GM12878 (cell line): ENCODE measurements around the gene RAPSN. TPM values are rescaled to one million over a fixed set of nuclear protein-coding genes. Genes with fewer than 3 reads are reported as not detected.

Source experiments
- ATAC-seq: fragments of 200-7000 bp; cut with Tn5 transposase; 3 replicates; pipeline ENCODE4 v1.9.1; 2020; ENCODE audit warnings: mild to moderate bottlenecking, moderate library complexity
- BruUV-seq: library from RNA; stranded (reverse); fragments of 400-500 nt; replicated peaks from 2 replicates; lab custom pipeline; 2021; lab: Mats Ljungman, UMichigan
- CTCF ChIA-PET: fragments of 300-600 bp; sonication (Branson Sonifier 250); formaldehyde crosslinking; extraction: SDS; loops from one replicate; lab custom pipeline; 2021; ENCODE audit warnings: inconsistent platforms; lab: Yijun Ruan, JAX
- POLR2A ChIA-PET: fragments of 350-600 bp; formaldehyde crosslinking; extraction: SDS; loops from one replicate; lab custom pipeline; 2021; ENCODE audit warnings: inconsistent platforms; lab: Charles Lee
- RAD21 ChIA-PET: fragments of 300-600 bp; sonication (Branson Sonifier 250); formaldehyde crosslinking; loops from one replicate; lab custom pipeline; 2023; ENCODE audit warnings: antibody characterized with exemption; ENCODE audit not compliant: unreplicated experiment; lab: Charles Lee
- SMC1A ChIA-PET: fragments of 300-600 bp; sonication (Branson Sonifier 250); formaldehyde crosslinking; loops from one replicate; lab custom pipeline; 2023; ENCODE audit not compliant: unreplicated experiment, uncharacterized antibody; lab: Charles Lee
- DNase-seq: peaks from one replicate; pipeline ENCODE4 v3.0.0-alpha.2; 2011; ENCODE audit warnings: low read depth, low spot score
- FAIRE-seq: peaks from 3 replicates; lab custom pipeline; 2011; peaks lifted over from hg19 to GRCh38; lab: Jason Lieb, UNC
- H2AFZ ChIP-seq: 2 replicates; pipeline ENCODE4 v1.6.0; 2011; ENCODE audit warnings: low read depth, low read length, control low read depth; ENCODE audit not compliant: control insufficient read depth
- H3K27ac ChIP-seq: 2 replicates; pipeline ENCODE4 v1.5.1; 2011; ENCODE audit warnings: control low read depth; ENCODE audit not compliant: control insufficient read depth, insufficient read depth
- H3K27me3 ChIP-seq, 2 experiments: replicated peaks in 1 of 2; 2 replicates each; pipeline versions ENCODE4 v1.6.0 to v1.6.1; 2011; ENCODE audit warnings: low read length in 1 of 2; ENCODE audit not compliant: control insufficient read depth in 2 of 2, insufficient read depth in 2 of 2
- H3K36me3 ChIP-seq, 2 experiments: 2 replicates each; pipeline ENCODE4 v1.5.1; 2011; ENCODE audit warnings: low read length in 1 of 2; ENCODE audit not compliant: control insufficient read depth in 2 of 2, insufficient read depth in 2 of 2
- H3K4me1 ChIP-seq: 2 replicates; pipeline ENCODE4 v1.6.1; 2011; ENCODE audit warnings: mild to moderate bottlenecking, low read length, moderate library complexity, mixed read lengths; ENCODE audit not compliant: control insufficient read depth, insufficient read depth
- H3K4me2 ChIP-seq: 2 replicates; pipeline ENCODE4 v1.6.0; 2011; ENCODE audit warnings: control low read depth; ENCODE audit not compliant: control insufficient read depth, insufficient read depth
- H3K4me3 ChIP-seq: fragments of 200-600 bp; sonication (generic); 2 replicates; pipeline ENCODE4 v1.5.1; 2016
- H3K79me2 ChIP-seq: 2 replicates; pipeline ENCODE4 v1.6.0; 2011; ENCODE audit warnings: low read length; ENCODE audit not compliant: control insufficient read depth, insufficient read depth
- H3K9ac ChIP-seq: 2 replicates; pipeline ENCODE4 v1.8.0; 2011; ENCODE audit warnings: low read length, control low read depth, mixed read lengths; ENCODE audit not compliant: control insufficient read depth, insufficient read depth
- H3K9me3 ChIP-seq: replicated peaks from 3 replicates; pipeline ENCODE4 v1.5.1; 2011; ENCODE audit warnings: mild to moderate bottlenecking, low read length; ENCODE audit not compliant: control insufficient read depth, insufficient read depth
- H4K20me1 ChIP-seq: 2 replicates; pipeline ENCODE4 v1.6.0; 2011; ENCODE audit not compliant: control insufficient read depth, insufficient read depth
- CREB1 ChIP-seq: IDR thresholded peaks from 2 replicates; pipeline ENCODE4 v1.6.1; 2012; ENCODE audit warnings: low read depth, mild to moderate bottlenecking, inconsistent platforms
- E4F1 ChIP-seq: fragments of 450-650 bp; IDR thresholded peaks from 2 replicates; pipeline ENCODE4 v1.6.1; 2018; ENCODE audit warnings: borderline replicate concordance, mild to moderate bottlenecking; ENCODE audit not compliant: partially characterized antibody
- HDAC2 ChIP-seq: fragments of 200-600 bp; sonication (generic); IDR thresholded peaks from 2 replicates; pipeline ENCODE4 v1.6.1; 2017
- HDGF ChIP-seq: fragments of 450-650 bp; IDR thresholded peaks from 2 replicates; pipeline ENCODE4 v1.6.1; 2016; ENCODE audit warnings: antibody characterized with exemption
- IRF4 ChIP-seq: IDR thresholded peaks from 2 replicates; pipeline ENCODE4 v1.6.1; 2011; ENCODE audit warnings: low read depth, low read length
- NFYA ChIP-seq: IDR thresholded peaks from 2 replicates; pipeline ENCODE4 v1.6.1; 2011; ENCODE audit warnings: low read depth, mild to moderate bottlenecking, low read length, improper control_type of control experiment, borderline replicate concordance
- NFYB ChIP-seq: IDR thresholded peaks from 2 replicates; pipeline ENCODE4 v1.6.1; 2011; ENCODE audit warnings: low read depth, mild to moderate bottlenecking, low read length, improper control_type of control experiment, moderate library complexity; ENCODE audit not compliant: insufficient read depth
- POLR2AphosphoS2 ChIP-seq: IDR thresholded peaks from 2 replicates; pipeline ENCODE4 v1.6.1; 2011; ENCODE audit warnings: low read depth, mild to moderate bottlenecking, low read length, improper control_type of control experiment, moderate library complexity
- RFX5 ChIP-seq: IDR thresholded peaks from 2 replicates; pipeline ENCODE4 v1.6.1; 2011; ENCODE audit warnings: low read depth, low read length, improper control_type of control experiment
- YBX1 ChIP-seq: fragments of 450-650 bp; IDR thresholded peaks from 2 replicates; pipeline ENCODE4 v1.6.1; 2016; ENCODE audit warnings: antibody characterized with exemption
- ZBED1 ChIP-seq: IDR thresholded peaks from 2 replicates; pipeline ENCODE4 v1.6.1; 2016; ENCODE audit warnings: borderline replicate concordance
- ZNF217 ChIP-seq: fragments of 450-650 bp; IDR thresholded peaks from 2 replicates; pipeline ENCODE4 v1.6.1; 2017; ENCODE audit warnings: antibody characterized with exemption, mild to moderate bottlenecking
- ZZZ3 ChIP-seq: IDR thresholded peaks from 2 replicates; pipeline ENCODE4 v1.6.1; 2011; ENCODE audit warnings: low read depth; ENCODE audit not compliant: control insufficient read depth, insufficient read length
- WGBS: methylation state at CpG from one replicate; pipeline ENCODE4 v1.1.6; 2016; ENCODE audit warnings: low lambda C conversion rate; ENCODE audit not compliant: insufficient replicate concordance, insufficient coverage; ENCODE audit errors: missing lambda C conversion rate; 5-methylcytosine and 5-hydroxymethylcytosine counted together
- in situ Hi-C: fragments of 300-500 bp; cut with MboI; formaldehyde crosslinking; loops from 9 replicates; pipeline ENCODE4 v1.14.3; 2018; ENCODE audit warnings: mixed read lengths
- intact Hi-C: fragments of 100-400 bp; cut with micrococcal nuclease; formaldehyde crosslinking; loops from one replicate; pipeline ENCODE4 v1.14.2; 2022; ENCODE audit not compliant: unreplicated experiment
- polyA plus RNA-seq, 11 experiments: library from polyadenylated mRNA; depleted of rRNA in 4 of 11; unstranded in 6 of 11; stranded (reverse) in 5 of 11; fragments of >200 nt; fragmentation: Nextera tagmentation in 4 of 11; fragmentation: Illumina TruSeq in 1 of 11; extraction: Ambion mirVana in 4 of 11; extraction: Trizol in 1 of 11; gene quantifications; 1 replicate in 1 of 11; 2 replicates in 10 of 11; pipeline versions ENCODE4 v1.2.1 to v1.2.3, GENCODE V29; 2011 to 2016; ENCODE audit warnings: inconsistent platforms in 2 of 11, missing spikeins in 2 of 11, low read depth in 1 of 11
- total RNA-seq, 4 experiments: library from RNA; depleted of rRNA in 3 of 4; stranded (reverse); fragments of >200 nt in 3 of 4; fragmentation: Illumina TruSeq in 1 of 4; extraction: Trizol in 1 of 4; gene quantifications; 2 replicates each; pipeline versions ENCODE4 v1.2.1 to v1.2.3, GENCODE V29; 2013 to 2021
- TF ChIP-seq, protein P1 (sequence below): fragments of 450-650 bp; formaldehyde crosslinking; IDR thresholded peaks from 2 replicates; pipeline ENCODE4 v1.4.0; 2020; ENCODE audit warnings: mild to moderate bottlenecking, moderate library complexity

RAPSN gene
- total and polyA plus RNA-seq, 10 of the 15 experiments (the other 5 are each of a cell fraction or from before 2014, with no cell fraction given) = 0.08 to 0.23 (median 0.14) TPM; not detected in 6

- H3K36me3 ChIP-seq = peaks cover 6 to 10% of the 10 kb centered on the region in 2 experiments; a peak in 3 of 4 replicates
- intact Hi-C loops (no loop called here), in situ Hi-C loops (no loop called here)
- no peak overlapping the region for H3K27ac ChIP-seq
- ChIA-PET RAD21 (interaction anchor here (1.5 kb wide), 1 partner anchor 155 kb away, joined by 4 read pairs; no protein-coding TSS in a partner anchor), POLR2A (interaction anchor here (0.5 kb wide), 1 partner anchor 189 kb away, joined by 3 read pairs; no protein-coding TSS in a partner anchor), CTCF (interaction anchor here (1.0 kb wide), 1 partner anchor 9 kb away, joined by 3 read pairs; no protein-coding TSS in a partner anchor), SMC1A (no interaction called here)
- TF ChIP-seq E4F1 (no peak), ZBED1 (no peak), NFYA (no peak), ZNF217 (no peak), CREB1 (no peak), ZZZ3 (no peak), IRF4 (no peak), NFYB (no peak), POLR2AphosphoS2 (no peak), HDAC2 (no peak), RFX5 (no peak), YBX1 (no peak), HDGF (no peak)
- TF ChIP-seq, protein P1, sequence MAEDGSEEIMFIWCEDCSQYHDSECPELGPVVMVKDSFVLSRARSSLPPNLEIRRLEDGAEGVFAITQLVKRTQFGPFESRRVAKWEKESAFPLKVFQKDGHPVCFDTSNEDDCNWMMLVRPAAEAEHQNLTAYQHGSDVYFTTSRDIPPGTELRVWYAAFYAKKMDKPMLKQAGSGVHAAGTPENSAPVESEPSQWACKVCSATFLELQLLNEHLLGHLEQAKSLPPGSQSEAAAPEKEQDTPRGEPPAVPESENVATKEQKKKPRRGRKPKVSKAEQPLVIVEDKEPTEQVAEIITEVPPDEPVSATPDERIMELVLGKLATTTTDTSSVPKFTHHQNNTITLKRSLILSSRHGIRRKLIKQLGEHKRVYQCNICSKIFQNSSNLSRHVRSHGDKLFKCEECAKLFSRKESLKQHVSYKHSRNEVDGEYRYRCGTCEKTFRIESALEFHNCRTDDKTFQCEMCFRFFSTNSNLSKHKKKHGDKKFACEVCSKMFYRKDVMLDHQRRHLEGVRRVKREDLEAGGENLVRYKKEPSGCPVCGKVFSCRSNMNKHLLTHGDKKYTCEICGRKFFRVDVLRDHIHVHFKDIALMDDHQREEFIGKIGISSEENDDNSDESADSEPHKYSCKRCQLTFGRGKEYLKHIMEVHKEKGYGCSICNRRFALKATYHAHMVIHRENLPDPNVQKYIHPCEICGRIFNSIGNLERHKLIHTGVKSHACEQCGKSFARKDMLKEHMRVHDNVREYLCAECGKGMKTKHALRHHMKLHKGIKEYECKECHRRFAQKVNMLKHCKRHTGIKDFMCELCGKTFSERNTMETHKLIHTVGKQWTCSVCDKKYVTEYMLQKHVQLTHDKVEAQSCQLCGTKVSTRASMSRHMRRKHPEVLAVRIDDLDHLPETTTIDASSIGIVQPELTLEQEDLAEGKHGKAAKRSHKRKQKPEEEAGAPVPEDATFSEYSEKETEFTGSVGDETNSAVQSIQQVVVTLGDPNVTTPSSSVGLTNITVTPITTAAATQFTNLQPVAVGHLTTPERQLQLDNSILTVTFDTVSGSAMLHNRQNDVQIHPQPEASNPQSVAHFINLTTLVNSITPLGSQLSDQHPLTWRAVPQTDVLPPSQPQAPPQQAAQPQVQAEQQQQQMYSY (CRISPR knock-in tag) = no peak
- H3K4me2 ChIP-seq = no peak overlapping the region
- H3K79me2 ChIP-seq = no peaks in the 10 kb centered on the region; the same call in 1 of the 2 replicates
- H3K4me1 ChIP-seq = no peaks in the 10 kb centered on the region
- H3K9me3 ChIP-seq = no peaks in the 10 kb centered on the region
- H4K20me1 ChIP-seq = no peaks in the 10 kb centered on the region; the same call in 1 of the 2 replicates
- 98% methylated on average over 7 of the region's 7 CpGs for WGBS
- no peak overlapping the region for H3K4me3 ChIP-seq
- DNase-seq = no peak
- BruUV-seq = no TSS peak
- no peak overlapping the region for H3K9ac ChIP-seq
- no peak overlapping the region for H2AFZ ChIP-seq
- no peaks in the 10 kb centered on the region for H3K27me3 ChIP-seq
- ATAC-seq = no peak
- FAIRE-seq = no peak
Measured at GRCh38 chr11:47461876-47462275, 12.9 kb upstream of the RAPSN start.
